GM23338 (cell line): ENCODE data around the gene MAGI1. TPM values are rescaled to one million over a fixed set of nuclear protein-coding genes. Genes with fewer than 3 reads are reported as not detected.

Experiments
- ATAC-seq: fragments of 200-7000 bp; cut with Tn5 transposase; 3 replicates; pipeline ENCODE4 v1.9.1; 2020
- DNase-seq: peaks from one replicate; pipeline ENCODE4 v3.0.0-alpha.2; 2015; ENCODE audit warnings: low spot score
- H2AFZ ChIP-seq: fragments of 200-600 bp; sonication (generic); 2 replicates; pipeline ENCODE4 v1.8.0; 2016; ENCODE audit warnings: antibody characterized with exemption, mild to moderate bottlenecking, moderate library complexity
- H3F3A ChIP-seq: fragments of 200-600 bp; sonication (generic); replicated peaks from 2 replicates; pipeline ENCODE4 v1.8.0; 2017; ENCODE audit warnings: antibody characterized with exemption, mixed run types, low read depth
- H3K27ac ChIP-seq: fragments of 200-600 bp; sonication (generic); 2 replicates; pipeline ENCODE4 v1.6.1; 2016; ENCODE audit warnings: low read depth
- H3K27me3 ChIP-seq: fragments of 200-600 bp; sonication (generic); 2 replicates; pipeline ENCODE4 v1.8.0; 2016; ENCODE audit warnings: mild to moderate bottlenecking, mixed run types, moderate library complexity; ENCODE audit not compliant: insufficient read depth
- H3K36me3 ChIP-seq: fragments of 200-600 bp; sonication (generic); 2 replicates; pipeline ENCODE4 v1.8.0; 2016; ENCODE audit warnings: mild to moderate bottlenecking; ENCODE audit not compliant: insufficient read depth
- H3K4me1 ChIP-seq: fragments of 200-600 bp; sonication (generic); 2 replicates; pipeline ENCODE4 v1.8.0; 2016; ENCODE audit warnings: mild to moderate bottlenecking, moderate library complexity; ENCODE audit not compliant: insufficient read depth
- H3K4me2 ChIP-seq: fragments of 200-600 bp; sonication (generic); 2 replicates; pipeline ENCODE4 v1.7.1; 2017; ENCODE audit warnings: mixed run types
- H3K4me3 ChIP-seq: fragments of 200-600 bp; sonication (generic); 2 replicates; pipeline ENCODE4 v1.6.1; 2016; ENCODE audit warnings: mixed run types
- H3K79me2 ChIP-seq: fragments of 200-600 bp; sonication (generic); replicated peaks from 2 replicates; pipeline ENCODE4 v1.8.0; 2017; ENCODE audit warnings: mild to moderate bottlenecking; ENCODE audit not compliant: insufficient read depth
- H3K9me2 ChIP-seq: fragments of 200-600 bp; sonication (generic); 2 replicates; pipeline ENCODE4 v1.8.0; 2017; ENCODE audit not compliant: insufficient read depth
- H4K20me1 ChIP-seq: fragments of 200-600 bp; sonication (generic); replicated peaks from 2 replicates; pipeline ENCODE4 v1.8.0; 2017; ENCODE audit warnings: mild to moderate bottlenecking; ENCODE audit not compliant: insufficient read depth
- H3K27ac Mint-ChIP-seq: 2 replicates; pipeline ENCODE4 v1.8.0; 2020; ENCODE audit warnings: inconsistent platforms, mild to moderate bottlenecking, moderate library complexity, mixed read lengths
- H3K27me3 Mint-ChIP-seq: 3 replicates; pipeline ENCODE4 v1.8.0; 2022; ENCODE audit warnings: low read depth, mild to moderate bottlenecking, moderate library complexity, mixed read lengths, inconsistent platforms; ENCODE audit not compliant: insufficient read depth, poor library complexity
- H3K36me3 Mint-ChIP-seq: 3 replicates; pipeline ENCODE4 v1.8.0; 2021; ENCODE audit warnings: low read depth, mild to moderate bottlenecking, inconsistent platforms, moderate library complexity, mixed read lengths
- H3K4me1 Mint-ChIP-seq: 3 replicates; pipeline ENCODE4 v1.8.0; 2020; ENCODE audit warnings: mild to moderate bottlenecking, inconsistent platforms, mixed read lengths
- H3K4me3 Mint-ChIP-seq: 3 replicates; pipeline ENCODE4 v1.8.0; 2021; ENCODE audit warnings: moderate library complexity, mild to moderate bottlenecking, inconsistent platforms, mixed read lengths
- H3K9me3 Mint-ChIP-seq: 3 replicates; pipeline ENCODE4 v1.8.0; 2020; ENCODE audit warnings: moderate library complexity, mild to moderate bottlenecking, inconsistent platforms, mixed read lengths
- CREB1 ChIP-seq: fragments of 250-450 bp; sonication (Bioruptor Pico); IDR thresholded peaks from 2 replicates; pipeline ENCODE4 v1.5.0; 2020; ENCODE audit warnings: low read depth, mild to moderate bottlenecking, moderate library complexity
- JUNB ChIP-seq: IDR thresholded peaks from one replicate; pipeline ENCODE4 v1.6.1; 2016; ENCODE audit warnings: antibody characterized with exemption; ENCODE audit not compliant: unreplicated experiment
- NANOG ChIP-seq: IDR thresholded peaks from 2 replicates; pipeline ENCODE4 v1.6.1; 2016; ENCODE audit warnings: antibody characterized with exemption, borderline replicate concordance
- polyA plus RNA-seq: library from polyadenylated mRNA; unstranded; fragments of >200 nt; fragmentation: Nextera tagmentation; extraction: Ambion mirVana; gene quantifications from 2 replicates; pipeline ENCODE4 v1.2.1, GENCODE V29; 2016
- total RNA-seq: library from RNA; depleted of rRNA; stranded (reverse); fragments of >200 nt; shearing (Covaris generic); gene quantifications from 2 replicates; pipeline ENCODE4 v1.2.3, GENCODE V29; 2014
- TF ChIP-seq, protein P1 (sequence below), 2 experiments: fragments of 200-600 bp in 1 of 2; sonication (generic) in 1 of 2; conservative IDR thresholded peaks; 2 replicates each; pipeline versions ENCODE4 v1.5.1 to v1.6.1; 2016 to 2017; ENCODE audit warnings: antibody characterized with exemption in 2 of 2, low read depth in 2 of 2, mild to moderate bottlenecking in 2 of 2, moderate library complexity in 1 of 2
- TF ChIP-seq, protein P2 (sequence below): fragments of 250-450 bp; sonication (Bioruptor Pico); IDR thresholded peaks from 2 replicates; pipeline ENCODE4 v1.5.0; 2020; ENCODE audit warnings: mild to moderate bottlenecking, moderate library complexity

The MAGI1 gene
- total and polyA plus RNA-seq, 2 experiments from 2014 or later: 27.4 to 71.2 TPM

GRCh38 chr3:65945480-65945879 is 93.2 kb downstream of the MAGI1 start:
- no peak for DNase-seq
- TF ChIP-seq JUNB (no peak), NANOG (no peak), CREB1 (CRISPR knock-in tag) (no peak)
- TF ChIP-seq, protein P1, sequence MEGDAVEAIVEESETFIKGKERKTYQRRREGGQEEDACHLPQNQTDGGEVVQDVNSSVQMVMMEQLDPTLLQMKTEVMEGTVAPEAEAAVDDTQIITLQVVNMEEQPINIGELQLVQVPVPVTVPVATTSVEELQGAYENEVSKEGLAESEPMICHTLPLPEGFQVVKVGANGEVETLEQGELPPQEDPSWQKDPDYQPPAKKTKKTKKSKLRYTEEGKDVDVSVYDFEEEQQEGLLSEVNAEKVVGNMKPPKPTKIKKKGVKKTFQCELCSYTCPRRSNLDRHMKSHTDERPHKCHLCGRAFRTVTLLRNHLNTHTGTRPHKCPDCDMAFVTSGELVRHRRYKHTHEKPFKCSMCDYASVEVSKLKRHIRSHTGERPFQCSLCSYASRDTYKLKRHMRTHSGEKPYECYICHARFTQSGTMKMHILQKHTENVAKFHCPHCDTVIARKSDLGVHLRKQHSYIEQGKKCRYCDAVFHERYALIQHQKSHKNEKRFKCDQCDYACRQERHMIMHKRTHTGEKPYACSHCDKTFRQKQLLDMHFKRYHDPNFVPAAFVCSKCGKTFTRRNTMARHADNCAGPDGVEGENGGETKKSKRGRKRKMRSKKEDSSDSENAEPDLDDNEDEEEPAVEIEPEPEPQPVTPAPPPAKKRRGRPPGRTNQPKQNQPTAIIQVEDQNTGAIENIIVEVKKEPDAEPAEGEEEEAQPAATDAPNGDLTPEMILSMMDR (conservative IDR thresholded peaks at IDR 0.05; ENCODE audit: low read depth in 2 of 2): no peak
- TF ChIP-seq, protein P2, sequence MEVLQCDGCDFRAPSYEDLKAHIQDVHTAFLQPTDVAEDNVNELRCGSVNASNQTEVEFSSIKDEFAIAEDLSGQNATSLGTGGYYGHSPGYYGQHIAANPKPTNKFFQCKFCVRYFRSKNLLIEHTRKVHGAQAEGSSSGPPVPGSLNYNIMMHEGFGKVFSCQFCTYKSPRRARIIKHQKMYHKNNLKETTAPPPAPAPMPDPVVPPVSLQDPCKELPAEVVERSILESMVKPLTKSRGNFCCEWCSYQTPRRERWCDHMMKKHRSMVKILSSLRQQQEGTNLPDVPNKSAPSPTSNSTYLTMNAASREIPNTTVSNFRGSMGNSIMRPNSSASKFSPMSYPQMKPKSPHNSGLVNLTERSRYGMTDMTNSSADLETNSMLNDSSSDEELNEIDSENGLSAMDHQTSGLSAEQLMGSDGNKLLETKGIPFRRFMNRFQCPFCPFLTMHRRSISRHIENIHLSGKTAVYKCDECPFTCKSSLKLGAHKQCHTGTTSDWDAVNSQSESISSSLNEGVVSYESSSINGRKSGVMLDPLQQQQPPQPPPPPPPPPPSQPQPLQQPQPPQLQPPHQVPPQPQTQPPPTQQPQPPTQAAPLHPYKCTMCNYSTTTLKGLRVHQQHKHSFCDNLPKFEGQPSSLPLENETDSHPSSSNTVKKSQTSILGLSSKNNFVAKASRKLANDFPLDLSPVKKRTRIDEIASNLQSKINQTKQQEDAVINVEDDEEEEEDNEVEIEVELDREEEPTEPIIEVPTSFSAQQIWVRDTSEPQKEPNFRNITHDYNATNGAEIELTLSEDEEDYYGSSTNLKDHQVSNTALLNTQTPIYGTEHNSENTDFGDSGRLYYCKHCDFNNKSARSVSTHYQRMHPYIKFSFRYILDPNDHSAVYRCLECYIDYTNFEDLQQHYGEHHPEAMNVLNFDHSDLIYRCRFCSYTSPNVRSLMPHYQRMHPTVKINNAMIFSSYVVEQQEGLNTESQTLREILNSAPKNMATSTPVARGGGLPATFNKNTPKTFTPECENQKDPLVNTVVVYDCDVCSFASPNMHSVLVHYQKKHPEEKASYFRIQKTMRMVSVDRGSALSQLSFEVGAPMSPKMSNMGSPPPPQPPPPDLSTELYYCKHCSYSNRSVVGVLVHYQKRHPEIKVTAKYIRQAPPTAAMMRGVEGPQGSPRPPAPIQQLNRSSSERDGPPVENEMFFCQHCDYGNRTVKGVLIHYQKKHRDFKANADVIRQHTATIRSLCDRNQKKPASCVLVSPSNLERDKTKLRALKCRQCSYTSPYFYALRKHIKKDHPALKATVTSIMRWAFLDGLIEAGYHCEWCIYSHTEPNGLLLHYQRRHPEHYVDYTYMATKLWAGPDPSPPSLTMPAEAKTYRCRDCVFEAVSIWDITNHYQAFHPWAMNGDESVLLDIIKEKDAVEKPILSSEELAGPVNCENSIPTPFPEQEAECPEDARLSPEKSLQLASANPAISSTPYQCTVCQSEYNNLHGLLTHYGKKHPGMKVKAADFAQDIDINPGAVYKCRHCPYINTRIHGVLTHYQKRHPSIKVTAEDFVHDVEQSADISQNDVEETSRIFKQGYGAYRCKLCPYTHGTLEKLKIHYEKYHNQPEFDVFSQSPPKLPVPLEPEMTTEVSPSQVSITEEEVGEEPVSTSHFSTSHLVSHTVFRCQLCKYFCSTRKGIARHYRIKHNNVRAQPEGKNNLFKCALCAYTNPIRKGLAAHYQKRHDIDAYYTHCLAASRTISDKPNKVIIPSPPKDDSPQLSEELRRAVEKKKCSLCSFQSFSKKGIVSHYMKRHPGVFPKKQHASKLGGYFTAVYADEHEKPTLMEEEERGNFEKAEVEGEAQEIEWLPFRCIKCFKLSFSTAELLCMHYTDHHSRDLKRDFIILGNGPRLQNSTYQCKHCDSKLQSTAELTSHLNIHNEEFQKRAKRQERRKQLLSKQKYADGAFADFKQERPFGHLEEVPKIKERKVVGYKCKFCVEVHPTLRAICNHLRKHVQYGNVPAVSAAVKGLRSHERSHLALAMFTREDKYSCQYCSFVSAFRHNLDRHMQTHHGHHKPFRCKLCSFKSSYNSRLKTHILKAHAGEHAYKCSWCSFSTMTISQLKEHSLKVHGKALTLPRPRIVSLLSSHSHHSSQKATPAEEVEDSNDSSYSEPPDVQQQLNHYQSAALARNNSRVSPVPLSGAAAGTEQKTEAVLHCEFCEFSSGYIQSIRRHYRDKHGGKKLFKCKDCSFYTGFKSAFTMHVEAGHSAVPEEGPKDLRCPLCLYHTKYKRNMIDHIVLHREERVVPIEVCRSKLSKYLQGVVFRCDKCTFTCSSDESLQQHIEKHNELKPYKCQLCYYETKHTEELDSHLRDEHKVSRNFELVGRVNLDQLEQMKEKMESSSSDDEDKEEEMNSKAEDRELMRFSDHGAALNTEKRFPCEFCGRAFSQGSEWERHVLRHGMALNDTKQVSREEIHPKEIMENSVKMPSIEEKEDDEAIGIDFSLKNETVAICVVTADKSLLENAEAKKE (CRISPR knock-in tag): no peak
- no peaks in the 10 kb centered on the region for H3K36me3 ChIP-seq
- Mint-ChIP-seq H3K27me3 (no peaks in the 10 kb centered on the region), H3K36me3 (no peaks in the 10 kb centered on the region), H3K4me1 (peaks cover 43% of the 10 kb centered on the region), H3K9me3 (no peaks in the 10 kb centered on the region), H3K4me3 (no peak overlapping the region), H3K27ac (no peak overlapping the region)
- H3K4me2 ChIP-seq: no peak overlapping the region
- H3K4me3 ChIP-seq: no peak overlapping the region
- H3K79me2 ChIP-seq: peaks cover 57% of the 10 kb centered on the region
- H3K9me2 ChIP-seq: no peaks in the 10 kb centered on the region
- no peak for ATAC-seq
- H3K4me1 ChIP-seq: peaks cover 45% of the 10 kb centered on the region
- no peaks in the 10 kb centered on the region for H3F3A ChIP-seq
- peaks cover 11% of the 10 kb centered on the region for H4K20me1 ChIP-seq
- peaks cover 16% of the 10 kb centered on the region; the same call in 1 of the 2 replicates for H3K27me3 ChIP-seq
- H3K27ac ChIP-seq: no peak overlapping the region
- H2AFZ ChIP-seq: no peak overlapping the region
